ENCODE results near the gene MAX. TPM values are rescaled to one million over a fixed set of nuclear protein-coding genes. Genes with fewer than 3 reads are reported as not detected.

Gene MAX
- total and polyA plus RNA-seq, 9 of the 15 experiments (the other 6 are each of a cell fraction or from before 2014, with no cell fraction given), result 15.4 to 96.5 (median 51.6) TPM

GRCh38 chr14:65044596-65044959 is 57.7 kb downstream of the MAX start (continued):
- TF ChIP-seq CBX3 (IDR thresholded peaks at IDR 0.05; ENCODE audit: borderline replicate concordance in 1 of 2, low read length in 2 of 2), result 0 out of 3 replicates have a peak, but pooled peaks of 1 of the 2 experiments have one; percentile 32
- no peak for TF ChIP-seq ZNF695 (CRISPR knock-in tag; IDR thresholded peaks at IDR 0.05)
- no peak for TF ChIP-seq PTRF (tag; IDR thresholded peaks at IDR 0.05)
- no peak for TF ChIP-seq ZSCAN29 (IDR thresholded peaks at IDR 0.05)

GRCh38 chr14:65043893-65044595 is 58.3 kb downstream of the MAX start:
- H3K9me1 ChIP-seq (ENCODE audit: control insufficient read depth, insufficient read depth, low read length), result no peaks in the 10 kb centered on the region
- POLR2A ChIA-PET, result interaction anchor here (0.6 to 1.9 kb wide), 5 partner anchors 9 to 89 kb away, joined by 3 to 10 read pairs (median 3); no protein-coding TSS in a partner anchor
- DNase-seq (ENCODE audit: extremely low read depth in 1 of 4, low spot score in 3 of 4) (peak in 1 of 4 experiments; percentile 34), ATAC-seq (peak; percentile 69), FAIRE-seq (no peak)
- H3K36me3 ChIP-seq (ENCODE audit: control insufficient read depth, insufficient read depth, low read length), result peaks cover 35% of the 10 kb centered on the region; the same call in 2 of the 3 replicates
- H2AFZ ChIP-seq (ENCODE audit: low read depth, low read length), result peak overlapping the region; percentile 12; the same call in 1 of the 2 replicates
- peak overlapping the region; percentile 69 for H3K4me2 ChIP-seq (ENCODE audit: insufficient read depth, low read length)
- H3K79me2 ChIP-seq (ENCODE audit: control insufficient read depth, insufficient read depth, low read length), result no peaks in the 10 kb centered on the region
- CTCF ChIA-PET (ENCODE audit: low intra/inter-chr PET ratio), result no interaction called here
- H3K27me3 ChIP-seq (ENCODE audit: control insufficient read depth in 2 of 2, insufficient read depth in 2 of 2, low read length in 2 of 2), result no peaks in the 10 kb centered on the region
- H3K4me1 ChIP-seq (replicated peaks in 1 of 2; ENCODE audit: control insufficient read depth in 2 of 2, insufficient read depth in 2 of 2, low read length in 2 of 2), result peaks cover 19 to 44% of the 10 kb centered on the region in 2 experiments
- in situ Hi-C loops (cut with MboI), result no loop called here
- 1% methylated on average over 11 of the region's 12 CpGs for WGBS (ENCODE audit: insufficient coverage, low coverage, missing lambda C conversion rate)
- intact Hi-C loops (cut with micrococcal nuclease), result loop anchor here (5.0 kb wide), 1 partner anchor 58 kb away; the partner anchor contains the start of gene MAX
- peak overlapping the region; percentile 84 for H3K27ac ChIP-seq (ENCODE audit: extremely low read depth, low read depth, low read length)
- no TSS peak for BruUV-seq (replicated peaks)
- no peaks in the 10 kb centered on the region for H4K20me1 ChIP-seq (replicated peaks; ENCODE audit: control insufficient read depth, insufficient read depth, low read length)
- no peaks in the 10 kb centered on the region for H3K9me3 ChIP-seq (replicated peaks; ENCODE audit: control insufficient read depth, insufficient read depth, low read depth, low read length)
- H3K4me3 ChIP-seq, result no peak overlapping the region; the same call in 1 of the 2 replicates
- peak overlapping the region; percentile 46 to 61 for H3K9ac ChIP-seq (ENCODE audit: insufficient read depth in 1 of 2, low read depth in 2 of 2, low read length in 2 of 2)
- TF ChIP-seq MNT (conservative IDR thresholded peaks at IDR 0.05) (0 out of 4 replicates have a peak, but pooled peaks of 1 of the 2 experiments have one; percentile 6), SLC30A9 (CRISPR knock-in tag; IDR thresholded peaks at IDR 0.05) (no peak), ERF (CRISPR knock-in tag; IDR thresholded peaks at IDR 0.05) (no peak), E2F6 (IDR thresholded peaks at IDR 0.05; ENCODE audit: borderline replicate concordance in 1 of 2, extremely low read depth in 1 of 2, insufficient read depth in 1 of 2, insufficient read length in 1 of 2, low read depth in 1 of 2, low read length in 1 of 2, poor library complexity in 1 of 2, severe bottlenecking in 1 of 2) (peak in 1 of 2 experiments; percentile 38), NCOA6 (IDR thresholded peaks at IDR 0.05) (no peak), MCM3 (IDR thresholded peaks at IDR 0.05) (no peak)

Measured in K562 (cell line).